Suppressor macrophage (primary cell): ENCODE data around the gene SLC12A9.

Source experiments
- DNase-seq, 4 experiments: peaks; one replicate each; pipeline ENCODE4 v3.0.0-alpha.2; 2020 to 2022

SLC12A9 gene

DNA sequence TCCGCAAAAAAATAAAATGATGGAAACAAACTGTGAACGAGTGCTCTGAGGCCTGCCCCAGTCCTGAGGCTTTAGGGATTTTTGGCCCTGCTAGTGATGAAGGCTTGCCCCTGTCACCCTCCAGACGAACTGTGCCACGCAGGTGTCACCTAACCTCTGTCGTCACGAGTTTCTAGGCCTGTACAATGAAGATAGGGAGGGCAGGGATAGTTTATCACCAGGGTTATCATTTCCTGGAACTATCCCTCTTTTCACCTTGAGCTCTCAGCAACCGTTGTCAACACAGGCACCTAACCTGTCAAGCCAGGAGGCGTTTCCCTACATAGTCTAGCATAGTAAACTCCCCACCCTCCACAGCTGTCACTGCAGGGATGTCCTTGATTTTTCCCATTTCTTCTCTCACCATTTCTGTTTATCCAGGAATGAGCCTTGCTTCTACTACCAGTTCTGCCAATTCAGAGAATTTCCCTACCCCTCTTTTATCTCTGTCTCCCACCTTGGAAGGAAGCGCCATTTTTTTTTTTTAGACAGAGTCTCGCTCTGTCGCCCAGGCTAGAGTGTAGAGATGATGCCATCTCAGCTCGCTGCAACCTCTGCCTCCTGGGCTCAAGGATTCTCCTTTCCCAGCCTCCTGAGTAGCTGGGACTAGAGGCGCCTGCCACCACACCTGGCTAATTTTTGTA, 45.4 kb downstream of the SLC12A9 start:
- no peak for DNase-seq

DNA sequence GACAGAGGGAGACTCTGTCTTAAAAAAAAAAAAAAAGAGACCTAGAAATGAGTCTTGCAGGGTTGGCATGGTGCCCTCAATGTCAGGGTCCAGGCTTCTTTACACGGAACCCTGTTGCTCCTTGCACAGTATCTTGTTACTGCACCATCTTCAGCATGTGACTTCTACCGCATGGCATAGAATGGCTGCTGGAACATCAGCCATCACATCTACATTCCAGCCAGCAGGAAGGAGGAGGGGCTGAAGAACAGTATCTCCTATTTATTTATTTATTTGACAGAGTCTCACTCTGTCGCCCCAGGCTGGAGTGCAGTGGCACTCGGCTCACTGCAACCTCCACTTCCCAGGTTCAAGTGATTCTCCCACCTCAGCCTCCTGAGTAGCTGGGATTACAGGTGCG, 46.9 kb downstream of the SLC12A9 start:
- DNase-seq: no peak

DNA sequence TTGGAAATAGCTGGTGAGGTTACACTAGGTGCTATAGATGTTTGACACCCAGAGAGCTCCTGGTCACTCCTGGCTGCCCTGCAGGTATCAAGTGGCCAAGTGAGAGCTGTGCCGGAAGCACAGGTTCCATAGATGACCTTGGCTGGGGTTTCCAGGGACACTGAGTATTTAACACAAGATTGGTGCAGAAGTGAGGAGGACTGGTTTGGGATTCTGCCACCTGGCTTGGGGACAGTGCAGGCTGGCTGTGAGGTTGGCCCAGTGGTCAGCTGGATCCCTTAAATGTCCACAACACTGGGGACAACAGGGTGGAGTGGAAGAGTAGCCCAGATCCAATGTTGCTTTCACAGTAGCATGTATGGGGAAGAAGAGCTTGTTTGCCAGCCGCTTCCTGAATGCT, 48.5 kb downstream of the SLC12A9 start:
- no peak for DNase-seq

DNA sequence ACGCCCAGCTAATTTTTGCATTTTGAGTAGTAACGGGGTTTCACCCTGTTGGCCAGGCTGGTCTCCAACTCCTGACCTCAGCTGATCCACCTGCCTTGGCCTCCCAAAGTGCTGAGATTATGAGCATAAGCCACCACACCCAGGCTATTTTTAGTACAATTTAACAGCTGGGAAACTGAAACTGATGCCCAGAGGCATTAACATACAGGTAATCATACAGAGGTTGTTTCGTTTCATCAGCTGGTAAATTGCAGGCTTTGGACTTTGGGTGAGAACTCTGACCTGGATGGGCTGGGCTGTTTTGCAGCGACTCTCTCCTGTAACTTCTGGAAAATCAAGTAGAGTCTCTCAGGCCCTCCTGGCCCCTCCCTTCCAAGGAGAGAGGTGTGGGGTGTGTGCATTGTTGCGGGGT, 49.4 kb downstream of the SLC12A9 start:
- no peak for DNase-seq

DNA sequence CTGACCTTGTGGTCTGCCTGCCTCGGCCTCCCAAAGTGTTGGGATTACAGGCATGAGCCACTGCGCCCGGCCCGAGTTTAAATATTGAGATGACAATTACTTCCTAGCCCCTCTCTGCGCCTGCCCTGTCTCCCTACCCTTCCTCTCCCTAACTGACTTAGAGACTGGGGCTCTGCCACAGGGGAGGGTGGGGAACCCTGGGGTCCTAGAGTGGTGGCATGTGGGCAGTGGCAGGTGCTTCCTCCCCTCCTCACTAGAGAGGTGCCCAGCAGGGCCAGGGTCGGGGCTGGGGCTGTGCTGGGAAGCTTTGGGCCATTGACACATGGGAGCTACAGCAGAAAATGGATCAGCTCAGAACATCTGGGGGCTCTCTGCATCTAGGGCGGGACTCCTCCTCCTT, 50.1 kb downstream of the SLC12A9 start:
- DNase-seq: no peak

DNA sequence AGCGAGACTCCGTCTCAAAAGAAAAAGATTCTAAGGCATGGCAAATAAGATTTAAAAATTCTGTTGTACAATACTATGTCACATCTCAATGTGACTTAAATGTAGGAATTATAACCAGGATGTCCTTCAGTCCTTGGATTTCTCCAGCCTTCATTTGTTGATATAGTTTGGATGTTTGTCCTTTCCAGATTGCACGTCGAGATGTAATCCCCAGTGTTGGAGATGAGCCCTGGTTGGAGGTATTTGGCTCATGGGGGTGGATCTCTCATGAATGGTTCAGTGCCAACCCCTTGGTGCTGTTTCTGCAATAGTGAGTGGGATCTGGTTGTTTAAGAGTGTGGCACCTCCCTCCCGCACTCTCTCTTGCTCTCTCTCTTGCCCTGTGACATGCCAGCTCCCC, 56.0 kb downstream of the SLC12A9 start:
- DNase-seq: no peak

DNA sequence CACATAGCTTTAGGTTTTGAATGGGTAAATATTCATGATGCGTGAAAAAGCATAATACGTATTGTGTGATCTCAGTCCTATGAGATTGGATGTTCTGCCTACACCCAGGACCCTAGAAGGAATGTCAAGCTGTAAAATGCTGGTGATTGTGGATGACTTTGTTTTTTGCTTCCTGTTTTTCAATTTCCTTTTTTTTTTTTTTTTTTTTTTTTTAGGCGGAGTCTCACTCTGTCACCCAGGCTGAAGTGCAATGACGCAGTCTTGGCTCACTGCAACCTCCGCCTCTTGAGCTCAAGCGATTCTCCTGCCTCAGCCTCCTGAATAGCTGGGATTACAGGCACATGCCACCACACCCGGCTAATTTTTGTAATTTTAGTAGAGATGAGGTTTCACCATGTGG, 57.9 kb downstream of the SLC12A9 start:
- DNase-seq: peak; percentile 78 to 92 (median 82)

DNA sequence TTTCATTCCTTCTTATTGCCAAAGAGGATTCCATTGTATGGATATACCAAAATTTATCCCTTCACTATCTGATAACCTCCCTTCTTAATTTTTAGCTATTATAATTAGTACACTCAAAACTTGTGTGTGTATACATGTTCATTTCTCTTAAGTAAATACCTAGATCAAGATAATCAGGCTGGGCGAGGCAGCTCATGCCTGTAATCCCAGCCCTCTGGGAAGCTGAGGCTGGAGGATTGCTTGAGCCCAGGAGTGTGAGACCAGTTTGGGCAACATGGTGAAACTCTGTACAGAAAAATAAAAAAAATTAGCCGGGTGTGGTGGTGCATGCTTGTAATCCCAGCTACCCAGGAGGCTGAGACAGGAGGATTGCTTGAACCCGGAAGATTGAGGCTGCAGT, 59.0 kb downstream of the SLC12A9 start:
- DNase-seq: no peak

DNA sequence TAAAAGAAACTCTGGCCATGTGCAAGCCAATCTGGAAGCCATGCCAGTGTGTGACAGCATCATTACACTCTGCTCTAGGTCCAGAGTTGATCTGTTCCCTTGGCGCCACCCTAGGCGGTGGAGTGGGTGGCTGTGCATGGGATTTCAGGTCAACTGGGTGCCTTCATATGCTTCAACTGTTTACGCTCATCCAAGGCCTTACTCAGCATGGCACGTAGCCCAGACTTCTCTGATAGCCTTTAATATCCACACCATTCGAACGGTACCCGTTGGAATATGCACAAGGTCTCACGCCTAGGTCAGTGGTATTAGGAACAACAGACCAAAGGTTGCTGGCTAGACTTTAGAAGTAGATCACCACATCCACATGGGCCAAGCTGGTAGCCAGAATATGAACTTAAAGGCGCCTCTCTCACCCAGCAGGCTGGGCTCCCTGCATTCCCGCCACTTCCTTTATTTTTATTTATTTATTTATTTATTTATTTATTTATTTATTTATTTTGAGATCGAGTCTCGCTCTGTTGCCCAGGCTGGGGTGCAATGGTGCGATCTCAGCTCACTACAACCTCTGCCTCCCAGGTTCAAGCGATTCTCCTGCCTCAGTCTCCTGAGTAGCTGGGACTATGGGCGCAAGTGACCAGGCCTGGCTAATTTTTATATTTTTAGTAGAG, 61.8 kb downstream of the SLC12A9 start:
- peak in 1 of 4 experiments; percentile 20 for DNase-seq

DNA sequence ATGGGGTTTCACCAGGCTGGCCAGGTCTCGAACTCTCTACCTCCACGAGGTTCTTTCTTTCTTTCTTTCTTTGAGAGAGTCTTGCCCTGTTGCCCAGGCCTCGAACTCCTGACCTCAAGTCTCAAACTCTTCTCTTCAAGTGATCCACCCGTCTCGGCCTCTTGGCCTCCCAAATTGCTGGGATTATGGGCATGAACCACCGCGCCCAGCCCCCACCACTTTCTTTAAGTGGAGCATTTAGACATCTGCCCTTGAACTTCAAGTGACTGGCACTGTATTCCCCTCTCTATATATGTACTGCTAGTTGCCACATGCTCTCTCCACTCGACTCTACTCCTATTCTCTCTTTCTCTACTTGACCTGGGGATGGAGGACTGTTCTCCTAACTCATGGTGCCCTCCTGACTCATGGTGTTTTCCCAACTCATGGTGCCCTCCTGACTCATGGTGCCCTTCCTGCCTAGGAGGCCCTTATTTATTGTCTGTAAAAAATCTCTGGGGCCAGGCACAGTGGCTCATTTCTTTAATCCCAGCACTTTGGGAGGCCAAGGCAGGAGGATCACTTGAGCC, 62.5 kb downstream of the SLC12A9 start:
- peak; percentile 59 to 83 (median 70) for DNase-seq
